ENCODE measurements around the gene DAAM2. TPM values are rescaled to one million over a fixed set of nuclear protein-coding genes. Genes with fewer than 3 reads are reported as not detected.

The DAAM2 gene
- total RNA-seq, 4 donors from 2014 or later: 15.7 to 31.6 (median 20.7) TPM

GRCh38 chr6:39917981-39918380 is 125.8 kb downstream of the DAAM2 start:
- DNase-seq: no peak
- Histone ChIP-seq H3K4me1 (peaks cover 3 to 50% (median 24%) of the 10 kb centered on the region in 4 donors), H3K4me3 (no peak overlapping the region), H3K27me3 (no peaks in the 10 kb centered on the region), H3K9me3 (no peaks in the 10 kb centered on the region), H3K36me3 (peaks cover 0 to 11% (median 5%) of the 10 kb centered on the region in 4 donors), H3K27ac (no peak overlapping the region)
- in situ Hi-C loops (cut with MboI; ENCODE audit: low pct_ligation_motif_present in 1 of 4, low pct_unique_long_range_greater_than_20kb in 1 of 4, low sequenced_read_pairs in 3 of 4) (no loop called here), intact Hi-C loops (cut with DNase I; ENCODE audit: low total_unique reads) (no loop called here)
- TF ChIP-seq POLR2A (IDR thresholded peaks at IDR 0.05) (no peak), CTCF (IDR thresholded peaks at IDR 0.05) (no peak), POLR2AphosphoS5 (IDR thresholded peaks at IDR 0.05) (no peak), EP300 (IDR thresholded peaks at IDR 0.05; ENCODE audit: low read depth) (no peak)
- WGBS, 2 donors (ENCODE audit: low coverage in 1 of 2): 41 to 47% methylated on average over 3 of the region's 3 CpGs

- in situ Hi-C loops (cut with MboI; ENCODE audit: low pct_ligation_motif_present in 1 of 4, low pct_unique_long_range_greater_than_20kb in 1 of 4, low sequenced_read_pairs in 3 of 4) (no loop called here), intact Hi-C loops (cut with DNase I; ENCODE audit: low total_unique reads) (no loop called here)
- H3K4me1 ChIP-seq: peaks cover 6 to 58% (median 30%) of the 10 kb centered on the region in 4 donors
- TF ChIP-seq POLR2AphosphoS5 (IDR thresholded peaks at IDR 0.05) (no peak), EP300 (IDR thresholded peaks at IDR 0.05; ENCODE audit: low read depth) (no peak)
- WGBS, 2 donors (ENCODE audit: low coverage in 1 of 2): 72 to 90% methylated on average over 2 to 5 of the region's 5 CpGs
- H3K27ac ChIP-seq: peak overlapping the region in 2 of 4 donors; percentile 64 to 70
- no peaks in the 10 kb centered on the region for H3K9me3 ChIP-seq
- H3K36me3 ChIP-seq: peaks cover 0 to 11% (median 3%) of the 10 kb centered on the region in 4 donors
- no peak overlapping the region for H3K4me3 ChIP-seq
- H3K27me3 ChIP-seq: no peaks in the 10 kb centered on the region
- DNase-seq: no peak
These were observed 126.7 kb downstream of the DAAM2 start for GRCh38 chr6:39918831-39919230.

GRCh38 chr6:39920157-39920556 is 128.0 kb downstream of the DAAM2 start:
- Histone ChIP-seq H3K4me3 (no peak overlapping the region), H3K9me3 (no peaks in the 10 kb centered on the region), H3K27ac (peak overlapping the region; percentile 63 to 70 (median 67)), H3K27me3 (no peaks in the 10 kb centered on the region), H3K36me3 (peaks cover 0 to 14% (median 3%) of the 10 kb centered on the region in 4 donors), H3K4me1 (peaks cover 6 to 65% (median 32%) of the 10 kb centered on the region in 4 donors)
- no peak for DNase-seq
- WGBS, 2 donors (ENCODE audit: low coverage in 1 of 2): 45 to 47% methylated on average over 3 of the region's 3 CpGs
- intact Hi-C loops (cut with DNase I; ENCODE audit: low total_unique reads): no loop called here
- in situ Hi-C loops (cut with MboI; ENCODE audit: low pct_ligation_motif_present in 1 of 4, low pct_unique_long_range_greater_than_20kb in 1 of 4, low sequenced_read_pairs in 3 of 4): no loop called here
- TF ChIP-seq POLR2A (IDR thresholded peaks at IDR 0.05) (no peak), POLR2AphosphoS5 (IDR thresholded peaks at IDR 0.05) (no peak), EP300 (IDR thresholded peaks at IDR 0.05; ENCODE audit: low read depth) (no peak), CTCF (IDR thresholded peaks at IDR 0.05) (no peak)

- WGBS, 2 donors (ENCODE audit: low coverage in 1 of 2): 85% methylated on average over 5 of the region's 5 CpGs; no CpG with 5 or more reads in 1 of the 2 donors
- intact Hi-C loops (cut with DNase I; ENCODE audit: low total_unique reads) (no loop called here), in situ Hi-C loops (cut with MboI; ENCODE audit: low pct_ligation_motif_present in 1 of 4, low pct_unique_long_range_greater_than_20kb in 1 of 4, low sequenced_read_pairs in 3 of 4) (no loop called here)
- no peak for DNase-seq
- Histone ChIP-seq H3K4me1 (peaks cover 6 to 66% (median 30%) of the 10 kb centered on the region in 4 donors), H3K27me3 (no peaks in the 10 kb centered on the region), H3K27ac (no peak overlapping the region), H3K4me3 (no peak overlapping the region), H3K36me3 (peaks cover 0 to 13% (median 0%) of the 10 kb centered on the region in 4 donors), H3K9me3 (no peaks in the 10 kb centered on the region)
- TF ChIP-seq POLR2A (IDR thresholded peaks at IDR 0.05) (no peak), POLR2AphosphoS5 (IDR thresholded peaks at IDR 0.05) (no peak), CTCF (IDR thresholded peaks at IDR 0.05) (no peak), EP300 (IDR thresholded peaks at IDR 0.05; ENCODE audit: low read depth) (no peak)
These were observed 130.6 kb downstream of the DAAM2 start for GRCh38 chr6:39922821-39923220.

- TF ChIP-seq POLR2AphosphoS5 (IDR thresholded peaks at IDR 0.05): peak in 1 of 3 donors; percentile 41
- no peak for TF ChIP-seq EP300 (IDR thresholded peaks at IDR 0.05; ENCODE audit: low read depth)
- in situ Hi-C loops (cut with MboI; ENCODE audit: low pct_ligation_motif_present in 1 of 4, low pct_unique_long_range_greater_than_20kb in 1 of 4, low sequenced_read_pairs in 3 of 4): no loop called here
- Histone ChIP-seq H3K4me1 (peaks cover 6 to 61% (median 27%) of the 10 kb centered on the region in 4 donors), H3K27me3 (no peaks in the 10 kb centered on the region), H3K9me3 (no peaks in the 10 kb centered on the region), H3K36me3 (peaks cover 0 to 13% (median 0%) of the 10 kb centered on the region in 4 donors), H3K4me3 (no peak overlapping the region), H3K27ac (peak overlapping the region in 2 of 4 donors; percentile 16 to 27)
- WGBS, 2 donors (ENCODE audit: low coverage in 1 of 2): 63% methylated on average over 5 of the region's 5 CpGs; no CpG with 5 or more reads in 1 of the 2 donors
- peak; percentile 79 for DNase-seq
- intact Hi-C loops (cut with DNase I; ENCODE audit: low total_unique reads): no loop called here
These were observed 131.2 kb downstream of the DAAM2 start for GRCh38 chr6:39923394-39923793.
